Motor neuron (in vitro differentiated cells): ENCODE results near the gene SPSB3. TPM values are rescaled to one million over a fixed set of nuclear protein-coding genes. Genes with fewer than 3 reads are reported as not detected.
"Not testable (repeated sequence)": the region's sequence is repeated elsewhere in the genome, so short reads cannot be mapped to it uniquely, and the experiment has no call there.

Experiments
- ATAC-seq, 8 experiments: fragments of 200-7000 bp; cut with Tn5 transposase; replicated peaks in 6 of 8; 2 replicates each; pipeline ENCODE4 v1.8.0; 2021; ENCODE audit warnings: mild to moderate bottlenecking in 8 of 8, moderate library complexity in 8 of 8
- H3K27ac ChIP-seq, 2 donors: fragments of 250-450 bp; sonication (Bioruptor Pico); 2 replicates each; pipeline ENCODE4 v1.9.0; 2021; ENCODE audit warnings: antibody characterized with exemption in 2 of 2, mild to moderate bottlenecking in 2 of 2, moderate library complexity in 1 of 2
- H3K4me1 ChIP-seq, 2 donors: fragments of 250-450 bp; sonication (Bioruptor Pico); replicated peaks in 1 of 2; 2 replicates each; pipeline ENCODE4 v1.6.1; 2021; ENCODE audit warnings: antibody characterized with exemption in 2 of 2, mild to moderate bottlenecking in 2 of 2, moderate library complexity in 1 of 2
- H3K4me3 ChIP-seq, 5 donors: fragments of 250-450 bp; sonication (Bioruptor Pico); 2 replicates each; pipeline ENCODE4 v1.9.0; 2021; ENCODE audit warnings: antibody characterized with exemption in 5 of 5, mild to moderate bottlenecking in 5 of 5, moderate library complexity in 4 of 5
- WGBS, 10 experiments: fragments of 450-650 bp; shearing (Covaris generic); methylation state at CpG; one replicate each; pipeline ENCODE4 v1.0.0; 2022; 5-methylcytosine and 5-hydroxymethylcytosine counted together
- in situ Hi-C, 9 experiments: fragments of 400-800 bp; cut with MboI; loops; one replicate each; pipeline ENCODE4 v1.15.0; 2021; ENCODE audit warnings: low sequenced_read_pairs in 9 of 9, low pct_unique_long_range_greater_than_20kb in 2 of 9; ENCODE audit not compliant: unreplicated experiment in 9 of 9
- total RNA-seq, 8 experiments: library from RNA; unstranded; fragments of 300-600 nt; gene quantifications; 2 replicates each; pipeline versions ENCODE4 v1.2.3 to v1.2.4, GENCODE V29; 2022

The SPSB3 gene
- total RNA-seq, 8 experiments from 2014 or later: 15.0 to 73.8 (median 36.0) TPM

DNA sequence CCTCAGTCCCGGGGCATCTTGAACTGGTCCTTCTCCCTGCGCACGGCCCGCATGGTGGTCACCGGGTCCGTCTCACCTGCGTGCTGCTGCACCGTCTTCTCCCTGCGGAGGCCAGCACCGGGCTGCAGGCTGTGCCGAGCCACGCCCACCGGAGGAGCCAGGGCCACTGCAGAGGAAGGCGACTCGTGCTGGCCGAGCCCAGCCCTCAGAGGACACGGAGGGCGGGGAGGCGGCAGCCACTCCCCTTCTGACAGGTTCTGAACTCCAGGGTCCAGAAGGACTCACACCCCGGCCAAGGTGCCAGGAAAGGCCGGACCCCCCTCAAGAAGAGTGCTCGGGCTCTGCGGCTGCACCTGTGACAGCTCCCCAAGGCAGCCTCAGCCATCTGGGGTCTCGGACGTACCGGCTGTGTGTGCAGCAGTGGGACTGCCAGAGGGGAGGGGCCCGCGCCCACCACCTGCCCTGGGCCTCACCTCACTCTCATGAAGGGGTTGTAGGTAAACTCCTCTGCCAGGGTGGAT is 27.0 kb upstream of the SPSB3 start:
- WGBS, 10 experiments: 80 to 100% (median 86%) methylated on average over 1 to 7 of the region's 28 CpGs; no CpG with 5 or more reads in 6 of the 10 experiments
- no peak overlapping the region for H3K27ac ChIP-seq
- ATAC-seq: peak in 3 of 8 experiments; percentile 10 to 21 (median 18)

DNA sequence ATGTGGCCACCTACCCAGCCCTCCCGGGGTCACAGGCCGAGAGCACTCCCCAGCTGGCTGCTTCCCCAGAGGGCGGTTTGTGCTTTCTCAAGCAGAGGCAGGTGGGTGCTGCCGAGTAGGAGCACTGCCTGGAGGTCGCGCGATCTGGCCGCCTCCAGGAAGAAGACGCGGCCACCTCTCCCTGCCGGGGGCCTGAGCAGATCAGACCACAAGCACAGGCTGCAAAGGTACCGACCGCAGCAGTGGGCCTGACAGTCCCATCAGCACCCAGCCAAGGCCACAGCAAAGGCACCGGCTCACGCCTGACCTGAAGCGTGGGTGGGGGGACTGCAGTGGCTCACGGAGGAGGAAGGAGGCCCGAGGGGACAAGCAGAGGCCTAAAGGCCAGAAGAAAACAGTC is 26.3 kb upstream of the SPSB3 start:
- no peak for ATAC-seq
- H3K4me1 ChIP-seq: no peaks in the 10 kb centered on the region
- WGBS, 10 experiments: 40 to 67% methylated on average over 1 of the region's 18 CpGs; no CpG with 5 or more reads in 8 of the 10 experiments
- no peak overlapping the region for H3K4me3 ChIP-seq
- no peak overlapping the region for H3K27ac ChIP-seq
- in situ Hi-C loops: no loop called here

More for the DNA sequence above, 27.0 kb upstream of the SPSB3 start:
- Histone ChIP-seq H3K4me3 (no peak overlapping the region), H3K4me1 (no peaks in the 10 kb centered on the region)
- in situ Hi-C loops: no loop called here

DNA sequence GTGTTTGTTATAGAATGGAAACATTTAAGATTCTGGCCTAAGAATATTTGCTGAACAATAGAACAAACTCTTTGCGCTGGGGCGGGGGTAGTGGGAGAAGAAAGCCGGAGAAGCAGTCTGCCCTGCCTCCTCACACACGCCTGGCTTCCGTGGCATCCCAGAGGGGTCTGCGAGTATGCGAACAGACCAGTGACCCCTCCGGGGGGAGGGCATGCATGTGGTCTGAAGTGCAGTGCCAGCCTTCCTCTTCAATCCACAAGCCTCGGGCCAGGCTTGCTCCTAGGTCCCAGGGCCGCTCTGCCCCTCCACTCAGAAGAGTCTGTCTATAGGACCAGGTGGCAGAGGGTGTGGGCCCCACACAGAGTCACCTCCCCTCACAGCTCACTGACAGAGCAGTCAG is 25.3 kb upstream of the SPSB3 start:
- in situ Hi-C loops: no loop called here
- Histone ChIP-seq H3K4me3 (no peak overlapping the region), H3K4me1 (no peaks in the 10 kb centered on the region), H3K27ac (no peak overlapping the region)
- no peak for ATAC-seq
- 78 to 100% (median 80%) methylated on average over 1 to 4 of the region's 10 CpGs; no CpG with 5 or more reads in 7 of the 10 experiments for WGBS, 10 experiments

DNA sequence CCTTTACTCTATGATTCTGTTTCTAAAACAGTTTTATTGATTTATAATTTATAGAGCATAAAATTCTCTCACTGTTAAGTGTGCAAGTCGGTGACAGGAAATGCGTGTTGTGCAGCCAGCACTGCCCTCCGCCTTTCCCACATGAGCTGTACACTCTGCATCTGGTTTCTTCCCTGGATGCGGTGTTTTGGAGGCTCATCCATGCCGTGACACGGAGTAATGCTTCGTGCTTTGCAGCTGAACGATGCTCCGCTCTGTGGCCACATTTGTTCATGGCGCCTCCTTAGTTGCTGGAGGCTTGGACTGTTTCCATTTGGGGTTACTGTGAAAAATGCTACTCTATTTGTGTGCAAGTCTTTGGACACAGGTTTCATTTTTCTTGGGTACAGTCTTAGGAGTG is 18.3 kb upstream of the SPSB3 start:
- Histone ChIP-seq H3K27ac (no peak overlapping the region), H3K4me1 (no peaks in the 10 kb centered on the region), H3K4me3 (no peak overlapping the region)
- WGBS, 10 experiments: 13 to 91% (median 76%) methylated on average over 3 to 10 of the region's 10 CpGs
- in situ Hi-C loops: no loop called here
- peak in 3 of 8 experiments; percentile 31 to 72 (median 35) for ATAC-seq

DNA sequence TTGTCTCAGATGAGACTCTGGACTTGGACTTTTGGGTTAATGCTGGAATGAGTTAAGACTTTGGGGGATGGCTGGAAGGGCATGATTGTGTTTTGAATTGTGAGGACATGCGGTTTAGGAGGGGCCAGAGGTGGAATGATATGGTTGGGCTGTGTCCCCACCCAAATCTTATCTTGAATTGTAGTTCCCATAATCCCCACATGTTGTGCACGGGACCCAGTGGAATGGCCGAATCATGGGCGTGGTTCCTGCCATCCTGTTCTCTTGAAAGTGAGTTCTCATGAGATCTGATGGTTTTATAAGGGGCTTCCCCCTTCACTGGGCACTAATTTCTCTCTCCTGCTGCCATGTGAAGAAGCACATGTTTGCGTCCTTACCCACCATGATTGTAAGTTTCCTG is 16.9 kb upstream of the SPSB3 start:
- ATAC-seq, H3K4me3 ChIP-seq, H3K27ac ChIP-seq, H3K4me1 ChIP-seq, in situ Hi-C loops: not testable (repeated sequence)
- WGBS, 10 experiments: 20 to 100% (median 80%) methylated on average over 1 to 4 of the region's 5 CpGs; no CpG with 5 or more reads in 2 of the 10 experiments

DNA sequence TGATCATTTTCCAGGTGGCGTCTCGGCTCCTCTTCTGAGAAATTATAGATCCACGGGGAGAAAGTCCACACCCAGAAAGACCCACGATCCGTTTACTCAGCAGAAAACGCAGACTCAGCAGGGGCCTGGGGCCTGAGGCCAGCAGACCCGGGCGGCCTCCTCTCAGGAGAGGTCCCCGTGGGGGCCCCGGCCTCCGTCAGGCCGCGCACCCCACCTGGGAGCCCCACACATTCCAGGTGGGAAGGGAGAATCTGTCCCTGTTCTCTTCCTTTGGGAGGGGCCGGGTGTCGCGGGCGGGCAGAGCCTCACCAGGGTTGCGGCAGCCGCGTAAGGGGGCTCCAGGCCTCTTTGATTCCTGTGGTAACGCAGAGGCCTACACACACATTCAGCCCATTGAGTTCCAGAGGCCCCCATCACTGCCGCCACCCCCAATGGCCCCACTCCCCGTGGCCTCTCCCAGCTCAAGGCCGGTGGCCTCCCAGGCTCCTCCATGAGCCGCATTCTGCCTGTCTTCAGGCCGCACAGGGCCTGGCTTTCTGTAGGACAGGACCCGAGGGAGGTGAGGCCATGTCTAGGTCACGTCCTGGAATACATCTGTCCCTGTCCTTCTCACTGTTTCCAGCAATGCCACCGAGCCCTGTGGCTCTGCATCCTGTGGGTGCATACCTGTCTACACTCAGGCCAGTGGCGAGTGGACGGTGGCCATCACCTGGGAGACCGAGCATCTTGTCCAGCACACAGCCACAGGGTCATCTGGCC is 12.7 kb upstream of the SPSB3 start:
- Histone ChIP-seq H3K4me1 (no peaks in the 10 kb centered on the region), H3K4me3 (no peak overlapping the region), H3K27ac (no peak overlapping the region)
- in situ Hi-C loops: no loop called here
- ATAC-seq: no peak
- 54 to 93% (median 80%) methylated on average over 2 to 5 of the region's 32 CpGs; no CpG with 5 or more reads in 5 of the 10 experiments for WGBS, 10 experiments

DNA sequence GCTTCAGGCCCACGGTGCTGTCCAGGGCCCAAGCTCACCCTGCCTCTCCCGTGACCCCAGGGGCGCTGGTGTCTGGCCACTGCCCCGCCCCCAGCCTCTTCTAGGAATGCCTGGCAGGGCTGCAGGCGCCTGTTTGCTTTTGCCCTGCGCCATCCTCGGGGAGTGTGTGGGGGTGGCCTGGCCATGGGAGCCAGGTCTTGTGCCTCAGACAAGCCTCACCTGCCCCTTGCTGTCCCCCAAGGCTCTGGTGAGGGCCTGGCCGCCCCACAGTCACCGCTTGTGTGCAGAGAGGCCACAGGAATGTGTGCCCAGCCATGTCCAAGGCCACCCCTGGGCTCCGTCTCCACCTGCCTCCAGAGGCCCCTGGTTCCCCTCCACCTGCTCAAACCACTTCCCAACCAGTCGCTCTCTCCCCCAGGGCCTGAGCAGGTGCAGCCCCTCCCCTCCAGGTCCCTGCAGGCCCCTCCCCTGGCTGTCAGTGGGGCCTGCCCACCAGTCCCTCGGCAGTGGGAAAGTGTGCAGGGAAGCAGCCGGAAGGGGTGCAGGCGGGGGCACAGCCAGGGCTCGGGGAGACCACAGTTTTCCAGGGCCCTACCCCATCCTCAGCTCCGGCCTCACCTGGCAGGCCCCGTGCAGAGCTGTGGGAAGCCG is 12.0 kb upstream of the SPSB3 start:
- H3K4me3 ChIP-seq: no peak overlapping the region
- in situ Hi-C loops: no loop called here
- WGBS, 10 experiments: no CpG with 5 or more reads among the region's 18 CpGs
- H3K27ac ChIP-seq: no peak overlapping the region
- no peaks in the 10 kb centered on the region for H3K4me1 ChIP-seq
- ATAC-seq: peak in 5 of 8 experiments; percentile 2 to 32 (median 10)

DNA sequence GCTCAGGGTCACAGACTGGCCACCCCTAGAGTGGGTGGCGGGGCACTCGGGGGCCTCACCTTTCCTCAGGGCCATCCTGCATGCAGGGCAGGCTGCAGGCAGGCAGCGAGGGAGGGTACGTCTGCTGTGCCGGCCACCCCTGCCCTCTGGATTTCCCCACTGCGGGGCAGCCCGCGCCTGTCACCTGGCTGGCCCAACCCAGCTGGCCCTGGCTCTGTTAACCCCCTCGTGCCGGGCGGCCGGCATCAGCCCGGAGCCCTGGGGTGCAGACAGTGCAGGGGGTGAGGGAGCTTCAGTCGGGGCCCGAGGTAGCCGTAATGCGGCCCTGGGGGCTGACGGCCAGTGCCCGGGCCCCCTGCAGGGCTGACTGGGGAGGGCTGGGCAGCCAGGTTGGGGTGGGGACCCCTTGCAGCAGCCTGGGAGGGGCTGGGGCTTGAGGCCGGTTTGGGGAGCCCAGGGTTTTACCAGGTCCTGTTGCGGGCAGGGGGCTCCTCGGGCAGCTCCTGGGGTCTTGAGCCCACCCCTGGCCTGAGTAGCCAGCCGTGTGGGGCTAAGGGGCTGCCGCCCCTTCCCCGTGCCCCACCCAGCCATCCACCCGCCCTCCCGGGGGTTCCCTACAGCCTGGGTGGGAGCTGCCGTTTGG is 11.3 kb upstream of the SPSB3 start, which contains the start of gene IGFALS:
Gene IGFALS (minus strand): TSS at position 128 of the 643 bp plus-strand sequence. CDS start 53 bp downstream, at position 75.
- H3K27ac ChIP-seq: no peak within 1 kb of the TSS
- WGBS, 10 experiments: no CpG with 5 or more reads among the region's 28 CpGs
- in situ Hi-C loops: no loop called here
- no peak within 1 kb of the TSS for H3K4me3 ChIP-seq
- peak in 5 of 8 experiments; percentile 4 to 11 (median 8) for ATAC-seq
- no peaks in the 10 kb centered on the region for H3K4me1 ChIP-seq

DNA sequence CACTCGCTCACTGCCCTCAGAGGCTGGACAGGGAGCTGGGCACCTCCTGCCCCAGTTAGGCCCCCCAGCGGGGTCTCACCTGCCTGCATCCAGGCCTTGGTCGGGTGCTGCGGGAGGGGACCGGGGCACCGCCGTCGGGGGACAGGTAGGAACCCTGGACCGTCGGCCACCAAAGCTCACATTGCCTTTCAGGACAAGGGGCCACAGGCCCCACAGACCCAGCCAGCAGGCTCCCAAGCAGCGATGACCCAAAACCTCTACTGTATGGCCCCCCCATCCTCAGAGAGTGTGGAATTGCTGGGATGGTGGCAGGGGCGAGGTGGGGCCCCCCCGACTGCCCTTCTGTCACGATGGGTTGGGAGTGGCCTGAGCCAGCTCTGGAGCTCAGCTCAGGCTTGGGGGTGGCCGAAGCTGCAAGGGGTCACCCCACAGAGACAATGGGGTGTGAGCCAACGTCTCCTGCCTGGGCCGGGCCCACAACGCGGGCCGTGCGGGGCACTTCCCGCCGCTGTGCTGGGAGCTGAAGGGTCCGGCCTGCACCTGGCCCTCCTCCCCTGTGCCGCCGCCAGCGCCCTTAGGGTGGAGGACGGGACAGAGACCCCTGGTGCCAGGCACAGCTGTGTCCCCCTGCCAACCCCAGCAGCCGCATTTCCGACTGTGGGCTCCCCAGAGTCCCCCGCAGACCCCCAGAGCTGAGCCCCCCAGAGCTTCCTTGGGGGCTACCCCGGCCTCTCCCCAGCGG is 10.6 kb upstream of the SPSB3 start:
- ATAC-seq: peak in 3 of 8 experiments; percentile 1 to 4 (median 3)
- in situ Hi-C loops: no loop called here
- Histone ChIP-seq H3K27ac (no peak overlapping the region), H3K4me1 (no peaks in the 10 kb centered on the region), H3K4me3 (no peak overlapping the region)
- no CpG with 5 or more reads among the region's 33 CpGs for WGBS, 10 experiments

DNA sequence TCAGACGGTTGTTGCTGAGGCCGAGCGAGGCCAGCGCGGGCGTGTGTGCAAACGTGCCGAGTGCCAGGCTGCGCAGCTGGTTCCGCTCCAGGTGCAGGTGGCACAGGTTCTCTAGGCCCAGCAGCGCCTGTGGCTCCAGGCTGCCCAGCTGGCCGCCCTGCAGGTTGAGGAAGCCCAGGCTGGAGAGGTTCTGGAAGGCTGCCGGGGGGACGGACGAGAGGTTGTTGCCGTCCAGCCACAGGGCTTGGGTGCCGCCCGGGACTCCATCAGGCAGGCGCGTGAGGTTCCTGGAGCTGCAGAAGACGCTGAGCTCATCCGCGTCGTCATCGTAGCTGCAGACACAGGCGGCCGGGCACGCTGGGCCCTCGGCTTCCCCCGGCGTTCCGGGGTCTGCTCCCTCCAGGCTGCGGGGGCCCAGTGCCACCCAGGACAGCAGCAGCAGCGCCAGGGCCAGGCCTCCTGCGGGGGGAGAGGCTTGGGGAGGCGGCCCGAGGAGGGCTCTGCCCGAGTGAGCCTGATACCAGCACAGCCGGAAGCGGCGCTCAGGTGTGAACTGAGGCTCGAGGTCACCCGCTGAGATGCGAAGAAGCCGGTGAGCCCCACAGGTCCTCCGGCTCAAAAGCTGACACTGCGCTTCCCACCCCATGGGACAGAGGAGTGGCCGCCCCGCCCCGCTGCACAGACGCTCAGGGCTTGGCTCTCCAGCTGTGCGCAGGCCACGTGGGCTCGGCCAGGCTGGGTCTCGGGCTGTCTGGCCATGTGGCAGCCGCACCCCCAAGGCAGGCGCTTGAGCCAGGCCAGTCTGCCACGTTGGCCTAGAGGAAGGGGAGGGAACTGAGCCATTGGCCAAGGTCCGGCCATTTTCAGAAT is 9.8 kb upstream of the SPSB3 start:
- Histone ChIP-seq H3K4me3 (no peak overlapping the region), H3K4me1 (no peaks in the 10 kb centered on the region), H3K27ac (no peak overlapping the region)
- in situ Hi-C loops: no loop called here
- 87 to 100% (median 100%) methylated on average over 1 to 8 of the region's 59 CpGs; no CpG with 5 or more reads in 7 of the 10 experiments for WGBS, 10 experiments
- ATAC-seq: peak in 6 of 8 experiments; percentile 14 to 39 (median 22)

DNA sequence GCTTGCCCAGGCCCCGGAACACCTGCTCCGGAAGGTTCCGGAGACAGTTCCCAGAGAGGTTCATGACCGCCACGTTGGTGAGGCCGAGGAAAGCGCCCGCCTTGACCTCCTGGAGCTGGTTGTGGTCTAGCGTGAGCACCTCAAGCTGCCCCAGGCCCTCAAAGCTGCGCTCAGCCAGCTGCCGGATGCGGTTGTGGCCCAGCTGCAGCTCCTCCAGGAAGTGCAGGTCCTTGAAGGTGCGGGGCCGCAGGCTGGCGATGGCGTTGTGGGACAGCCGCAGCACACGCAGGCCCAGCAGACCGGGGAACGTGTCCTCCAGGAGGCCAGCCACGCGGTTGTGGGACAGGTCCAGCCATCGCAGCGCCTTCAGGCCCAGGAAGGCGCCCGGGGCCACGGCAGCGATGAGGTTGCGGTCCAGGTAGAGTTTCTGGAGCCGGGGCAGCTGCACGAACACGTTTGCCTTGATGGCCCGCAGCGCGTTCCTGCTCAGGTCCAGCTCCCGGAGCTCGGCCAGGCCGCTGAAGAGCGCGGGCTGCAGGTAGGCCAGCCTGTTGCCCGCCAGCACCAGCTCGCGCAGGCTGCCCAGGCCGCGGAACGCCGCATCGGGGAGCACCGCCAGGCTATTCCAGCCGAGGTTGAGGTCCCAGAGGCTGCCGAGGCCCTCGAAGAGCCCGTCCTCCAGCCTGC is 9.0 kb upstream of the SPSB3 start:
- in situ Hi-C loops: no loop called here
- Histone ChIP-seq H3K4me1 (no peaks in the 10 kb centered on the region), H3K27ac (no peak overlapping the region), H3K4me3 (no peak overlapping the region)
- no peak for ATAC-seq
- WGBS, 10 experiments: 94 to 100% (median 100%) methylated on average over 2 to 7 of the region's 53 CpGs; no CpG with 5 or more reads in 3 of the 10 experiments
